Mucosa of descending colon (tissue), 3 donors: ENCODE results near the gene STX8. TPM values are rescaled to one million over a fixed set of nuclear protein-coding genes. Genes with fewer than 3 reads are reported as not detected.

ENCODE experiments used
- ATAC-seq: fragments of 200-7000 bp; cut with Tn5 transposase; one replicate; pipeline ENCODE4 v1.9.1; 2020; ENCODE audit warnings: mild to moderate bottlenecking, moderate library complexity
- DNase-seq, 3 donors: peaks; one replicate each; pipeline ENCODE4 v3.0.0-alpha.2; 2020
- H3K36me3 ChIP-seq: fragments of 200-600 bp; one replicate; pipeline ENCODE4 v1.8.0; 2021; ENCODE audit warnings: low read depth, mild to moderate bottlenecking
- H3K4me1 ChIP-seq: fragments of 200-600 bp; one replicate; pipeline ENCODE4 v1.8.0; 2021; ENCODE audit warnings: low read depth, mild to moderate bottlenecking
- H3K4me3 ChIP-seq: fragments of 200-600 bp; one replicate; pipeline ENCODE4 v1.8.0; 2021; ENCODE audit warnings: mild to moderate bottlenecking
- H3K9me3 ChIP-seq: fragments of 200-600 bp; one replicate; pipeline ENCODE4 v1.8.0; 2021; ENCODE audit warnings: mild to moderate bottlenecking
- intact Hi-C, 2 donors: fragments of 100-400 bp; cut with DNase I in 1 of 2; cut with micrococcal nuclease in 1 of 2; formaldehyde crosslinking; loops; one replicate each; pipeline versions ENCODE4 v1.11.0 to v1.11.1; 2022; cut with DNase I, micrococcal nuclease
- total RNA-seq, 3 donors: library from RNA; stranded (reverse); fragmentation: NEBNext Ultra II Directional in 2 of 3; extraction: Animal tissue kit (Norgen Biotek cat#: 25700) in 2 of 3; gene quantifications; one replicate each; pipeline versions ENCODE4 v1.2.1 to v1.2.4, GENCODE V29; 2021 to 2023
- TF ChIP-seq, protein P1 (sequence below): fragments of 200-600 bp; IDR thresholded peaks from one replicate; pipeline ENCODE4 v1.8.0; 2022; ENCODE audit warnings: antibody characterized with exemption, mild to moderate bottlenecking
- donor health status: DM: no; HTN: no; CAD: no; lungs with moderate emphysema.
- donor health status: DM: no; HTN: no; CAD: no.
- donor health status: DM: no; HTN: yes; CAD: no.

The STX8 gene
- total RNA-seq, 3 donors from 2014 or later: 45.1 to 62.5 (median 54.4) TPM

DNA sequence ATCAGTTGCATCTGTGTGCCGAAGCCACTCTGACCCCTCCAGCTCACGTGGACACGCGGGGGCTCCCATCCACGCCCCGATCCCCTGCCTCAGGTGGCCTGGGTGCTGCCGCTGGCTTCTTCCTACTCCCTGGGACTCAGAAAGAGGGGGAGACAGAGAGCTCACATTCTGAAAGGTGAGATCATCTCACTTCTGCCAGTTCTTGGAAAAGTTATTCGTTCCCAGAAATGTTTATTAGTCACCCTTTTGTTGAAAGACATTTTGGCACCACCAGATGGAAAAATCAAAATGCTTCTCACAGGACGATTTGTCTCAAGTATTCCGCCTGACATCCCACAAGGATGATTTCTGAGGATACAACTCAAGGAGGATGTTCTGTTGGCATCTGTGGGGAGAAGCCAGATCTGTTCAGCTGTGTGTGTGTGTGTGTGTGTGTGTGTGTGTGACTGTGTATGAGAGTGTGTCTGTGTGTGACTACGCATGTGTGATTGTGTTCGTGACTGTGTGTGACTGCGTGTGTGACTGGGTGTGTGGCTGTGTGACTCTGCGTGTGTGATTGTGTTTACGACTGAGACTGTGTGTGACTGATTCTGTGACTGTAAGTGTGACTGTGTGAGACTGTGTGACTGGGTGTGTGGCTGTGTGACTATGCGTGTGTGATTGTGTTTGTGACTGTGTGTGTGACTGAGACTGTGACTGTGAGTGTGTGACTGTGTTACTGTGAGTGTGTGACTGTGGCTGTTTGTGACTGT lies 347.0 kb downstream of the STX8 start:
- ATAC-seq: peak; percentile 12
- no peaks in the 10 kb centered on the region for H3K36me3 ChIP-seq
- intact Hi-C loops: no loop called here
- DNase-seq: peak in 1 of 3 donors; percentile 43
- H3K9me3 ChIP-seq: no peaks in the 10 kb centered on the region
- TF ChIP-seq, protein P1, sequence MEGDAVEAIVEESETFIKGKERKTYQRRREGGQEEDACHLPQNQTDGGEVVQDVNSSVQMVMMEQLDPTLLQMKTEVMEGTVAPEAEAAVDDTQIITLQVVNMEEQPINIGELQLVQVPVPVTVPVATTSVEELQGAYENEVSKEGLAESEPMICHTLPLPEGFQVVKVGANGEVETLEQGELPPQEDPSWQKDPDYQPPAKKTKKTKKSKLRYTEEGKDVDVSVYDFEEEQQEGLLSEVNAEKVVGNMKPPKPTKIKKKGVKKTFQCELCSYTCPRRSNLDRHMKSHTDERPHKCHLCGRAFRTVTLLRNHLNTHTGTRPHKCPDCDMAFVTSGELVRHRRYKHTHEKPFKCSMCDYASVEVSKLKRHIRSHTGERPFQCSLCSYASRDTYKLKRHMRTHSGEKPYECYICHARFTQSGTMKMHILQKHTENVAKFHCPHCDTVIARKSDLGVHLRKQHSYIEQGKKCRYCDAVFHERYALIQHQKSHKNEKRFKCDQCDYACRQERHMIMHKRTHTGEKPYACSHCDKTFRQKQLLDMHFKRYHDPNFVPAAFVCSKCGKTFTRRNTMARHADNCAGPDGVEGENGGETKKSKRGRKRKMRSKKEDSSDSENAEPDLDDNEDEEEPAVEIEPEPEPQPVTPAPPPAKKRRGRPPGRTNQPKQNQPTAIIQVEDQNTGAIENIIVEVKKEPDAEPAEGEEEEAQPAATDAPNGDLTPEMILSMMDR: no peak
- no peak overlapping the region for H3K4me3 ChIP-seq
- no peaks in the 10 kb centered on the region for H3K4me1 ChIP-seq

DNA sequence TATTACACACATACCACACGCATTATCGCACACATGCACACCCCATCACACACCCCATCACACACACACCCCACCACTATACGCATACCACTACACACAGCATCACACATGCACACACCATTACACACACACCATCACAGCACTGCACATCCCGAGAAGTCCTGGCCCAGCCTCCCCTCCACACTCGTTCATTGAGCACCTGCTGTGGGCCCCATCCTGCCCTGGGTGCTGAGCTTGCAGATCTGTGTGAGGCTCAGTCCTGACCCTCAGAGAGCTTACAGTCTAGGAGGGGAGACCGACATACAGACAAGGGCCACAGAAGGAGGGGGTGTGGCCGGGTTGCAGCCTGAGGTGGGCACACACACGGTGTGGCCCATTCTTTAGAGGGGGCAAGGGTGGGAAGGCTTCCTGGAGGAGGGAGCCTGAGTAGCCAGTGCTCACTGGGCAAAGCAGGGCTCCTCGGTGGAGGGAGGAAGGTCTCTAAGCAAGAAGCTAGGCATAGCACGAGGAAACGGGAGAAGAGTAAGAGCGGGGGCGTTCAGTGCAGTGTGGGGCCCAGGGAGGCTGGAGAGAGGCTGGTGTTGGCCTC lies 347.7 kb downstream of the STX8 start:
- Histone ChIP-seq H3K9me3 (no peaks in the 10 kb centered on the region), H3K36me3 (no peaks in the 10 kb centered on the region), H3K4me3 (no peak overlapping the region), H3K4me1 (no peaks in the 10 kb centered on the region)
- TF ChIP-seq, protein P1: no peak
- DNase-seq (peak in 1 of 3 donors; percentile 25), ATAC-seq (no peak)
- intact Hi-C loops: no loop called here

DNA sequence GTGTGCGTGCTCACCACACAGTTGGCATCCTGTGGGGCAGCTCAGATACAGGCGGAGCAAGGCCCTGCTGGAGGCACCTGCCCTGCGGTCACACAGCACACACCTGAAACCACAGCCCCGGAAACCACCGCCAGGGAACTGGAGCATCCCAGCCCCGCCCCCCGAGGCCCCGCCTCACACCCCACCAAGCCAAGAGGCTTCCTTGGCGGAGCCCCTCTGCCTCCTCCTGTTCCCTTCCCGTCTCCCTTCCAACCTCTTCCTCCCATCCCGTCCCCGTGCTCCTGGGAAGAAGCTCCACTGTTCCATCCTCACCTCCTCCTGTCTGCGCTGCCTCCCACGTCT lies 348.9 kb downstream of the STX8 start:
- TF ChIP-seq, protein P1: no peak
- H3K4me1 ChIP-seq: no peaks in the 10 kb centered on the region
- peak; percentile 47 for ATAC-seq
- DNase-seq: peak in 1 of 3 donors; percentile 66
- no peak overlapping the region for H3K4me3 ChIP-seq
- H3K9me3 ChIP-seq: no peaks in the 10 kb centered on the region
- no peaks in the 10 kb centered on the region for H3K36me3 ChIP-seq
- intact Hi-C loops: no loop called here

DNA sequence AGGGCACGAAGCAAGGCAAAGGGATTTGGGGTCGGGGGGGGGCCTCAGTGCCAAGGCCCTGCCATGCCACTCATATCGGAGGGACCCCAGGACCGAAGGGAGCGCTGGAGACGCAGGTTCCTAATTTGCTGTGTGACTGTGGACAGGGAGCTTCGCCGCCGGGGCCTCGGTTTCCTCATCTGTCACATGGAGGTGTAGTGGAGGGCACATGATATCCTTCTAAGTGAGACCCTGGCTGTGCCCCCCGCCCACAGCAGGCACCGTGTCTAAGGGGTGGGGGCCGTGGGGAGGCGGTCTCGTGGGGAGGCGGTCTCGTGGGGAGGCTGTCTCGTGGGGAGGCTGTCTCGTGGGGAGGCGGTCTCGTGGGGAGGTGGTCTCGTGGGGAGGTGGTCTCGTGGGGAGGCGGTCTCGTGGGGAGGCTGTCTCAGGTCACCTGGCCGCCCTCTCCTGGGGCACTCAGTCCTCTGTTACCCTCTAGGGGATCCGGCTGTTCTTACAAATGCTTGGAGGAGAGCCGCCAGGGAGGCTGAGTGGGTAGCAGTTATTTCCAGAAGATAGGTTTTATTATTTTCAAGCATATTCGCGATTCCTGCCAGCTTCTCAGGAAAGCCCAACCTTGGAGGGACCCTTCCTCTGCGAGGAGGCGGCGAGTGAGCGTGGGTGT lies 349.4 kb downstream of the STX8 start:
- Histone ChIP-seq H3K9me3 (no peaks in the 10 kb centered on the region), H3K4me1 (no peaks in the 10 kb centered on the region), H3K36me3 (no peaks in the 10 kb centered on the region), H3K4me3 (no peak overlapping the region)
- ATAC-seq (no peak), DNase-seq (peak in 1 of 3 donors; percentile 47)
- intact Hi-C loops: no loop called here
- TF ChIP-seq, protein P1: no peak

DNA sequence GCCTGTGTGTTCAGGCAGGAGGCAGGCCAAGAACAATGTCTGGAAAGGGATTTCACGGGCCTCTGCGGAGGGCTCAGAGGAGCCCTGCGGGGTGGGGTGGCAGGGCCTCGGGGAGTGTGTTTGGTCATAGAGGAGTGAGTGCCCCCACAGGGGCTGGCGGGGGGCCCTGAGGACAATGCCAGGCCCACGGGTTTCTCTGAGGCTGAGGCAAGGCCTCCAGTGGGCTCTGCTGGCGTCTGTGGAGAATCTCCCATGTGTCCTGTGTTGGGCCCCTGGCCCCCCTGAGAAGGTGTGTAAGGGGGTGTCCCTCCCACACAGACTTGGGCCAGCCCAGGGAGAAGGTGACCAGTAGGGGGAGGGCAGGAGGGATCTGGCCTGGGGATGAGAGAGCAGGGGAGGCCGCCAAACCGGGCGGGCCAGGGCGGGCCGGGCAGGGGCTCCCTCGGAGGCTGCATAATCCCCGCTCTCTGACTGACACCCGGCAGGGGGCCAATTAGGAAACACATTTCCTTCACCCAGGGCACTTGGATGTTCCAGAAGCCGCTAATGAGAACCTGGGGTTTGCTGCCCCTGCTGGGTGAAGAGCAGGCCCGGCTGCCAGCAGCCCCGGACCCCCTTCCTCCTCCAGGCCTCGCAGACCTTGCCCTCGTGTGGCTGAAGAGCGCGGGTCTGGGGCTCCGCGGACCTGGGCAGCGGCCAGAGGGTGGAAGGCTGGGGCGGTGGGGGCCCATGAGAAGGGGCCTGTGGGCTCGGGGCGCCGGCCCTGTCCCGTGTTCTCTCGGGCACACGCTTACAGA lies 350.1 kb downstream of the STX8 start:
- intact Hi-C loops: no loop called here
- DNase-seq (peak in 1 of 3 donors; percentile 40), ATAC-seq (no peak)
- TF ChIP-seq, protein P1: no peak
- Histone ChIP-seq H3K9me3 (no peaks in the 10 kb centered on the region), H3K36me3 (no peaks in the 10 kb centered on the region), H3K4me1 (no peaks in the 10 kb centered on the region), H3K4me3 (no peak overlapping the region)
